Karpas-422 (cell line): Measurements from ENCODE around the gene CACTIN. TPM values are rescaled to one million over a fixed set of nuclear protein-coding genes. Genes with fewer than 3 reads are reported as not detected.

Experiments
- DNase-seq: peaks from one replicate; pipeline ENCODE4 v3.0.0-alpha.2; 2015
- H2AFZ ChIP-seq: fragments of 200-600 bp; sonication (generic); 2 replicates; pipeline ENCODE4 v1.6.1; 2014; ENCODE audit warnings: antibody characterized with exemption, low read length, mixed read lengths
- H3K27ac ChIP-seq: fragments of 200-600 bp; sonication (generic); 2 replicates; pipeline ENCODE4 v1.5.1; 2014; ENCODE audit warnings: mild to moderate bottlenecking, low read length, moderate library complexity
- H3K27me3 ChIP-seq: fragments of 200-600 bp; sonication (generic); 2 replicates; pipeline ENCODE4 v1.6.1; 2014; ENCODE audit warnings: low read length, mixed read lengths
- H3K36me3 ChIP-seq: fragments of 200-600 bp; sonication (generic); 2 replicates; pipeline ENCODE4 v1.6.1; 2014; ENCODE audit warnings: low read length, mixed read lengths; ENCODE audit not compliant: insufficient read depth
- H3K4me1 ChIP-seq: fragments of 200-600 bp; sonication (generic); 2 replicates; pipeline ENCODE4 v1.6.1; 2014; ENCODE audit warnings: mild to moderate bottlenecking, low read length, mixed read lengths
- H3K4me2 ChIP-seq: fragments of 200-600 bp; sonication (generic); 2 replicates; pipeline ENCODE4 v1.6.1; 2014; ENCODE audit warnings: low read length, low read depth, mild to moderate bottlenecking; ENCODE audit not compliant: poor library complexity, severe bottlenecking
- H3K4me3 ChIP-seq: fragments of 200-600 bp; sonication (generic); 2 replicates; pipeline ENCODE4 v1.5.1; 2014; ENCODE audit warnings: mild to moderate bottlenecking, antibody characterized with exemption, low read length, mixed read lengths
- H3K79me2 ChIP-seq: fragments of 200-600 bp; sonication (generic); 2 replicates; pipeline ENCODE4 v1.6.1; 2014; ENCODE audit warnings: mild to moderate bottlenecking, low read length, mixed read lengths
- H3K9ac ChIP-seq: fragments of 200-600 bp; sonication (generic); 2 replicates; pipeline ENCODE4 v1.6.0; 2014; ENCODE audit warnings: low read length
- H3K9me2 ChIP-seq: fragments of 200-600 bp; sonication (generic), shearing (Covaris generic); replicated peaks from 2 replicates; pipeline ENCODE4 v1.6.0; 2014; ENCODE audit warnings: mild to moderate bottlenecking, low read length, moderate library complexity; ENCODE audit not compliant: insufficient read depth
- H3K9me3 ChIP-seq: fragments of 300-700, 200-600 bp; sonication (generic); 2 replicates; pipeline ENCODE4 v1.6.1; 2014; ENCODE audit warnings: low read length, mixed read lengths
- H4K20me1 ChIP-seq: fragments of 200-600 bp; sonication (generic); 2 replicates; pipeline ENCODE4 v1.6.1; 2014; ENCODE audit warnings: mild to moderate bottlenecking, antibody characterized with exemption, low read length, low read depth; ENCODE audit not compliant: insufficient read depth
- total RNA-seq: library from RNA; depleted of rRNA; stranded (reverse); fragments of >200 nt; shearing (Covaris generic); gene quantifications from 2 replicates; pipeline ENCODE4 v1.2.3, GENCODE V29; 2014; ENCODE audit warnings: low replicate concordance

The CACTIN gene
- total RNA-seq, 1 experiment from 2014 or later = 9.5 TPM

DNA sequence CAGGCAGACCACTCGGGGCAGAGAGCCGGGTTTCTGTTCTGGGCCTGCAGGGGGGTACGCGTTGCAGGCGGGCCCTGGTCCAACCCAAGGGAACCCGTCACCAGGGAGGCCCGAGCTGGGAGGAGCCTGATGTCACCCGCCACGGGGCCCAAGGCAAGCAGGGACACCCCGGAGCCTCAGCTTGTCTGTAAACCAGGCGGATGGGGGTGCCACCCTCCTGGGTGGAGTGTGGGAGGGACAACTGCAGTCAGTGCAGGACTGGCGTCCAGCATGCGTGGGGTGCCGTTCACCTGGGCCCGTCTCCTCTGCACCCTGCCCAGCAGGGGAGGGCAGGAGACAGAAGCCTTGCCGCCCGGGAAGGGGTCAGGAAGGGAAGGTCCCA, 7.0 kb downstream of the CACTIN start:
- Histone ChIP-seq H3K4me2 (no peak overlapping the region), H3K27ac (no peak overlapping the region), H3K27me3 (no peaks in the 10 kb centered on the region), H3K4me3 (no peak overlapping the region), H3K9me3 (no peaks in the 10 kb centered on the region), H3K79me2 (peaks cover 10% of the 10 kb centered on the region), H3K4me1 (no peaks in the 10 kb centered on the region), H4K20me1 (peaks cover 4% of the 10 kb centered on the region; the same call in 1 of the 2 replicates), H3K9ac (no peak overlapping the region), H3K36me3 (no peaks in the 10 kb centered on the region), H3K9me2 (no peaks in the 10 kb centered on the region), H2AFZ (no peak overlapping the region)
- DNase-seq = no peak

DNA sequence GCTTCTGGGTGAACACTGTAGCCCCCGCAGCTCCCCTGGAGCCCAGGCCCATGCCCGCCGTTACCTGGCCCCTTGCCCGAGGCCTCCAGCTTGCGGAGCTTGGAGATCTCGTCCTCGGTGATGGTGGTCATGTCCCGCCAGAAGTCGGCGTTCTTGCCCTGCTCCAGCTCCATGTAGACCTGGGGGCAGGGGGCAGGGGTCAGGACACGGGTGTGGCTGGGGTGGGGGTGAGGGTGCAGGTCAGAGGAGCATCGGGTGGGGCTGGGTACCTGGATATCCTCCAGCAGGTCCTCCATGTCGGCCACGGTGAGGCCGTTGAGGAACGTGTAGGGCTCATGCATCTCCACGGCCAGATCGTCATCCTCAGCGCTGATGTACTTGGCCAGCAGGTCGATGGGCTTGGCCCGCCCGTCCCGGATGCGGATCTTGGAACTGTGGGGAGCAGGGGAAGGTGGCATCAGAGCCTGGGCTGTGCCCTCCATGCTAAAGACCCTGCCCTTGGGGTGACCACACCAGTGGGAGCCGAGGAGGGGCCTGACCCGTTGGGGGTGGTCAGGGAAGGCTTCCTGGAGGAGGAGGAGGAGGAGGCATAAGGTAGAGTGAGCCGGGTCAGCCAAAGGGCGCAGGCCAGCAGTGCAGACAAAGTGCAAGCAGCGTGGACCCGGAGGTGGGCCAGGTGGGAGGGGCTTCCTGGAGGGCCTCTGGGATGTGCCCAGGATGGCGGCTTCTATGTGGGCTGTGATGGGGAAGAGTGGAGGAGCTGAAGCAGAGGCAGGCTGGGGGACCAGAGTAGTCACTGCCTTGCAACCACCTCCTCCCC, 7.6 kb downstream of the CACTIN start:
- no peak overlapping the region for H2AFZ ChIP-seq
- no peaks in the 10 kb centered on the region for H3K9me3 ChIP-seq
- no peaks in the 10 kb centered on the region for H3K27me3 ChIP-seq
- DNase-seq = no peak
- peaks cover 4% of the 10 kb centered on the region for H3K79me2 ChIP-seq
- no peak overlapping the region for H3K9ac ChIP-seq
- no peaks in the 10 kb centered on the region for H3K36me3 ChIP-seq
- no peak overlapping the region for H3K4me3 ChIP-seq
- H3K9me2 ChIP-seq = no peaks in the 10 kb centered on the region
- no peaks in the 10 kb centered on the region; the same call in 1 of the 2 replicates for H4K20me1 ChIP-seq
- no peak overlapping the region for H3K27ac ChIP-seq
- no peak overlapping the region for H3K4me2 ChIP-seq
- H3K4me1 ChIP-seq = no peaks in the 10 kb centered on the region

GRCh38 chr19:3618144-3618810, 8.3 kb downstream of the CACTIN start:
- Histone ChIP-seq H3K79me2 (0 out of 2 replicates have a peak, but pooled peaks cover 3% of the 10 kb centered on the region), H3K9me3 (no peaks in the 10 kb centered on the region), H3K27ac (no peak overlapping the region), H3K9ac (no peak overlapping the region), H3K9me2 (no peaks in the 10 kb centered on the region), H3K4me1 (no peaks in the 10 kb centered on the region), H3K36me3 (no peaks in the 10 kb centered on the region), H3K27me3 (no peaks in the 10 kb centered on the region), H3K4me3 (no peak overlapping the region), H4K20me1 (no peaks in the 10 kb centered on the region; the same call in 1 of the 2 replicates), H2AFZ (no peak overlapping the region), H3K4me2 (no peak overlapping the region)
- peak; percentile 85 for DNase-seq

DNA sequence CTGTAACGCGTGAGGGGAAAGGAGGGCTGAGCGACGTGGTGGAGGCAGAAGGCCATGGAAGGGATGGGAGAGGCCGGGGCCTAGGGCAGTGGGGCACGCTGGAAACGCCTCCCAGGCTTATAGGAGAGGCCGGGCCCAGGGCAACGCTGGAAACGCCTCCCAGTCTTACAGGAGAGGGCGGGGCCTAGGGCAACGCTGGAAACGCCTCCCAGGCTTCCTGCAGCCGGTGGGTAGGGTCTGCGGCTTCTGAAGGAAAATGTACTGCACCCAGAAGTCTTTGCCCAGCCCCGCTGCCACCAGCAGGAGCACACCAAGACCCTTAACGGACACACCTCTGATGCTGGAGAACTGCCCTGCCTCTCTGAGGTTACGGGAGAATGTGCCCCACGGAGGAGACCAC, 9.1 kb downstream of the CACTIN start:
- Histone ChIP-seq H3K4me2 (no peak overlapping the region), H3K27ac (no peak overlapping the region), H3K9me2 (no peaks in the 10 kb centered on the region), H3K4me3 (no peak overlapping the region), H3K79me2 (0 out of 2 replicates have a peak, but pooled peaks cover under 1% of the 10 kb centered on the region), H2AFZ (no peak overlapping the region), H3K36me3 (no peaks in the 10 kb centered on the region), H3K9ac (no peak overlapping the region), H3K9me3 (no peaks in the 10 kb centered on the region), H4K20me1 (no peaks in the 10 kb centered on the region; the same call in 1 of the 2 replicates), H3K4me1 (no peaks in the 10 kb centered on the region), H3K27me3 (no peaks in the 10 kb centered on the region)
- DNase-seq = no peak

GRCh38 chr19:3615524-3616135, 11.0 kb downstream of the CACTIN start:
- H3K9ac ChIP-seq = no peak overlapping the region
- no peak overlapping the region for H3K4me3 ChIP-seq
- H3K27me3 ChIP-seq = no peaks in the 10 kb centered on the region
- no peak overlapping the region for H3K27ac ChIP-seq
- no peaks in the 10 kb centered on the region for H3K36me3 ChIP-seq
- no peaks in the 10 kb centered on the region for H3K4me1 ChIP-seq
- no peaks in the 10 kb centered on the region for H3K9me2 ChIP-seq
- H3K4me2 ChIP-seq = no peak overlapping the region
- H3K79me2 ChIP-seq = no peaks in the 10 kb centered on the region
- H4K20me1 ChIP-seq = no peaks in the 10 kb centered on the region; the same call in 1 of the 2 replicates
- H3K9me3 ChIP-seq = no peaks in the 10 kb centered on the region
- no peak for DNase-seq
- H2AFZ ChIP-seq = no peak overlapping the region

GRCh38 chr19:3614858-3615505, 11.6 kb downstream of the CACTIN start:
- H2AFZ ChIP-seq = no peak overlapping the region
- H3K36me3 ChIP-seq = no peaks in the 10 kb centered on the region
- H3K9me3 ChIP-seq = no peaks in the 10 kb centered on the region
- DNase-seq = no peak
- no peak overlapping the region for H3K4me2 ChIP-seq
- no peaks in the 10 kb centered on the region; the same call in 1 of the 2 replicates for H4K20me1 ChIP-seq
- no peaks in the 10 kb centered on the region for H3K9me2 ChIP-seq
- no peaks in the 10 kb centered on the region for H3K4me1 ChIP-seq
- no peaks in the 10 kb centered on the region for H3K79me2 ChIP-seq
- H3K27ac ChIP-seq = no peak overlapping the region
- no peak overlapping the region for H3K9ac ChIP-seq
- no peak overlapping the region for H3K4me3 ChIP-seq
- H3K27me3 ChIP-seq = no peaks in the 10 kb centered on the region

GRCh38 chr19:3613818-3614661, 12.6 kb downstream of the CACTIN start:
- H3K4me3 ChIP-seq = no peak overlapping the region
- no peaks in the 10 kb centered on the region for H3K9me3 ChIP-seq
- H4K20me1 ChIP-seq = no peaks in the 10 kb centered on the region; the same call in 1 of the 2 replicates
- no peak overlapping the region for H3K27ac ChIP-seq
- no peaks in the 10 kb centered on the region for H3K9me2 ChIP-seq
- no peak overlapping the region for H3K9ac ChIP-seq
- DNase-seq = no peak
- H3K27me3 ChIP-seq = no peaks in the 10 kb centered on the region
- no peaks in the 10 kb centered on the region for H3K79me2 ChIP-seq
- H3K4me1 ChIP-seq = no peaks in the 10 kb centered on the region
- no peaks in the 10 kb centered on the region for H3K36me3 ChIP-seq
- H2AFZ ChIP-seq = no peak overlapping the region
- H3K4me2 ChIP-seq = no peak overlapping the region
